NCI-H1048 (cell line): ENCODE data around the gene LIPC.

ENCODE experiments used
- DNase-seq: peaks from one replicate; lab custom pipeline; 2025; lab: John Stamatoyannopoulos, UW

LIPC gene

DNA sequence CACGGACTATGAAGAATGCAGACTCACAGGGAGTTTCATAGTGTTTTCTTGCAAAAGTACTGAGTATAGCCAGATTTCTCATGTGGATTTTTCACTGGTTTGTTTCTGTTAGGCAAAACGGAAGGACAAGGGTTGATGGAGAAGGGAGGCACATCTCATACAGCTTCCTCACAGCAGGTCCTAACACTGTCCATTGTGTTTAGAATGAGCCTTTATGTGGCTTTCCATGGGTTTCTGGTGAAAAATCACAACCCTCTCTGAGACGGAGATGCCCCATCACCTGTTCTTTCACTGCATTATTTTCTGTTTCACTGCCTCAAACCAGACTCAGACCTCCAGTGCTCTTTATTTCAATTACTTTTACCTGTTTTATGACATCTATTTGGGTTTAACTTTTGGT is 25.0 kb upstream of the LIPC start:
- no peak for DNase-seq

DNA sequence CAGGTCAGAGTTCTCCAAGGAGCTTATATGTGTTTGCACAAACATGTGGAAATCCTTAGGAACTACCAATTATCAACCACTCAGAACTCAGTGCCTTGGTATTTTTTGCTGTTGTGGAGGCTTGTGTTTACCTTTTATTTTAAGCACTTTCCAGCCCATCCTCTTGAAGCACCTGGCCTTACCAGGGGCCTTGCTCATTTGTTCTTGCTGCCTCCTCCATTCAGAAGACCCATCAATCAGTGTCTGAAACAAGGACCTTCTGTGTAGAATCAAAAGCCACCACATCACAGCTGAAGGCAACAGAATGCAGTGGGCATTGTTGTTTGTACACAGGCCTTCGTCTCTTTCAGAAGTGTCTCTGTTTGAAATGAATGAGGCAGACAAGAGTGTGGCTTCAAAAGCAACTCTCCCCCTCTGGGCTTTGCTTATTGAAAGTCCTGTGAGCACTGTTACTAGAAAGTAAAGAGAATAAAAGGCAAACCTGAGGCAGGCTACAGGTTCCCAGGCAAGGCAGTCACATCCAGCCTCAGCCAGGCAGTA is 24.5 kb upstream of the LIPC start:
- no peak for DNase-seq

DNA sequence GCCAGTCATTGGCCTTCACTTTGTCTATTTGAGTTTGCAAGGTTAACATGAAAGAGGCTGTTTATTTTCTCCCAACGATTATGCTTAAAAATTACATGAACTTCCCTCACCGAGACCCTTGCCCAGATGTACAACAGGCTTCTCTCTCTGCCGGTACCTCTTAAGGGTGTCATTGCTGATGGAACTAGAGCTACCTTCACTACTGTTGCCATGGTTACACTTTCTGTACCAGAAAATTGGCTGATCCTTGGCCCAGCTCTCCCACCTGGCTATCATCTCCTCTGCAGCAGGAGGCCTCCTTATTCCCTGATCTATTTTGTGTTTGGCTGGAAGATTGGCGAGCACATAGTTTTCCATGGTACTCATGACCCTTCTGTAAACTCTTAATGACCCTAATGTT is 24.0 kb upstream of the LIPC start:
- DNase-seq: no peak

DNA sequence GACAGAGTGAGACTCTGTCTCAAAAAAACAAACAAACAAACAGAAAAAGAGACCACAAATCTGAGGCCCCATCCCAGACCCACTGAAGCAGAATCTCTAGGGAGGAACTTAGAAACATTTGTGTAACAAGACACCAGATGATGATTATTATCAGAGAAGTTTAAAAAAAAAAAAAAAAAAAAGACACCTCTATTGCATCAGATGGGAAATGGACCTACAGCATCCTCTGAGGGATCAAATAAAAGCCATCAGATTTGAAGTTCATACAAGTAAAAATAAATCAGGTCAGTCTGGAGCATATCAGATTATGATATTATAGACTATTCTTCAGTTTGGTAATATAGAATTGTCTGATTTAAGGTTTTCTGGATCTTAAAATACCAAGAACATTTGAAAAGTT is 21.9 kb upstream of the LIPC start:
- DNase-seq: no peak

DNA sequence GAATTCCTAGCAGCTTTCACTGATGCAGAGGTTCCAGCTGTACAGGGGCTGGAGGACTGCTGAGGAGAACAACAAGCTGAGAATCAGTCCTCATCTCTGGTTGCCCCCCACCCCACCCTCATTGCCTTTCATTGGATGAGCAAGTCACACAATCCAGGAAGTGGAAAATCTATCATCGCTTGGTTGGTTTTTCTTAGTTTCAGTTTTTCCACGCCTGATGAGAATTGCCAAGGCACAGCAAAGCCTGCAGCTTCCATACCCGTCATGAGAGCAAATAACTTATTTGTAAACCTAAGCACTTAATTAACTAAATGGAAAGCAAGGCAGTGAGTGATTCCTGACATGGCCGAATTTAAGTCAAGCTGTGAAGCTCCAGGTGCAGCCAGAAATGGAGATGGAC is 21.4 kb upstream of the LIPC start:
- no peak for DNase-seq

DNA sequence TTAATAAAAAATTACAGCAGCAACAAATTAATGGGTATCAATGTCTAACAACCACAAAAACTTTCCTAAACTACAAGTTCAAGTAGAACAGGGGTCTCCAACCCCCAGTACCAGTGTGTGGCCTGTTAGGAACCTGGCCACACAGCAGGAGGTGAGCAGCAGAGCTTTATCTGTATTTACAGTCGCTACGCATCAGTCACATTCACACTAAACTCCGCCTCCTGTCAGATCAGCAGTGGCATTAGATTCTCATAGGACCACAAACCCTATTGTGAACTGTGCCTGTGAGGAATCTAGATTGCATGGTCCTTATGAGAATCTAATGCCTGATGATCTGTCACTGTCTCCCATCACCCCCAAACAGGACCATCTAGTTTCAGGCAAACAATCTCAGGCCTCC is 18.5 kb upstream of the LIPC start:
- no peak for DNase-seq

DNA sequence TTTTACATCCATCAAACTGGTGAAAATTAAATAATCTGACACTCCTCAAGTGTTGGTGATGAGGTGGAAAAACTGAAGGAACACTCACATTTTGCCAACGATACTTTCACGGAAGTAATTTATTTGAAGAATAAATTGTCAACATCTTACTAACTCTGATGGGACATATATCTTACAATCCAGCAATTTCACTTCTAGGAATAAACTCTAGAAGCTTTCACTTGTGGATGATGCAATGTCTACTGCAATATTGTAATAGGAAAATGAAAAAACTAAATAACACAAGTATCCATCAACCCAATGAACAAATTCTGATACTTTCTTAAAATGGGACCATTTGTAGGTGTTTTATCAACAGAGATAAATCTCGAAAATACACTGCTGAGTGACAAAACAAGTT is 16.2 kb upstream of the LIPC start:
- DNase-seq: no peak

DNA sequence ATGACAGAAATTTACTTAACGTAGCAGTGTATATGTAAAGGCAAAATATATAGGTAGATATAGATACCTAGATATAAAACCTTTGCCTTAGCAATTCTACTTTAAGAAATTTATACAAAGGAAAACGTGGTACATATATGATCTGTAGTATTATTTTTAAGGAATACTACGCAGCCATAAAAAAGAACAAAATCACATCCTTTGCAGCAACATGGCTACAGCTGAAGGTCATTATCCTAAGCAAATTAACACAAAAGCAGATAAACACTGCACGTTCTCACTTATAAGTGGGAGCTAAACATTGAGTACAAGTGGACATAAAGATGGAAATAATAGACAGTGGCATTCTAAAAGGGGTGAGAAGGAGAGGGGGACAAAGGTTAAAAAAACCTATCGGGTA is 14.8 kb upstream of the LIPC start:
- no peak for DNase-seq

DNA sequence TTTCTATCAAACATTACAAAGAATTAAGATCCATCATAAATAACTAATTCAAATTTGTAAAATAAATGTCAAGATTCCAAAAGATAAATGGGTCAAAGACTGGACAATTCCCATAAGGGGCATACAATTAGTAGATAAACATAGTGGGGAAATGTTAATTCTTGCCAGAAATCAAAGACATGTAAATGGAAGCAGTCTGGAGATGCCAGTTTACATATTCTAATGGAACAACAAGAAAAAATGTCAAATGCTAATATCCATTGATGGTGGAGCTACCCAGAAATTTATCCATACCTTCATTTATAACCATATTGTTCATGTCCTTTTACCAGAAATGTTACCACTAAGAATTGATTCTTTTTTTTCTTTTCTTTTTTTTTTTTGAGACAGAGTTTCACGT is 13.7 kb upstream of the LIPC start:
- no peak for DNase-seq

DNA sequence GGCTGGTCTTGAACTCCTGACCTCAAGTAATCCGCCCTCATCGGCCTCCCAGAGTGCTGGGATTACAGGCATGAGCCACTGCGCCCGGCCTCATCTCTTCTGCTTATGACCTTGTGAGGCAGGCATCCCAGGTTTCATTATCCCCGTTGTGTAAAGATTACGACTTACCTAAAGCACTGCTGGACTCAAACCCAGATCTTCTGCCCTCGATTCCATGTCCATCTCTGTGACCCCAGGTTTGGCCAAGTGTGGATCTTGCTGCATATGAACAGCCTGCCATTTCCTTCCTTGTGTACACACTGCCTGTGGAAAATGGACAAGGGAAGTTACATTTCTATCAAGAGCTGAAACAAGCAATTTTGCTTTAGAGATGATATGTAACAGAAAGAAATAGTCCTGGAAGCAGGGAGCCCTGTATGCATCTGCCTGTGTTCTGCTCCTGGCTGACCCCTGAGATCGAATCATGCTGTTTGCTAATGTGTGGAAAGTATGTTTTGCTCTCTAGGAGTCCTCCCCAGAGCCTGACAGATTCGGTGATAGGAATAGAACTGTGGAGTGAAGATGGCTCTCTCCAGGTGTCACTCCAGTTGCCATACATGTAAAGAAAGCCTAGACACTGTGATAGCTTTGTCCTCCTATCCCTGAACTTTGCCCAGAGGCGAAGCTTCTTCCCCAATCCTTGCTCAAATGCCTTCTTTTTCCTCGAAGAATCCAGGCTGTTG is 11.8 kb upstream of the LIPC start:
- no peak for DNase-seq

DNA sequence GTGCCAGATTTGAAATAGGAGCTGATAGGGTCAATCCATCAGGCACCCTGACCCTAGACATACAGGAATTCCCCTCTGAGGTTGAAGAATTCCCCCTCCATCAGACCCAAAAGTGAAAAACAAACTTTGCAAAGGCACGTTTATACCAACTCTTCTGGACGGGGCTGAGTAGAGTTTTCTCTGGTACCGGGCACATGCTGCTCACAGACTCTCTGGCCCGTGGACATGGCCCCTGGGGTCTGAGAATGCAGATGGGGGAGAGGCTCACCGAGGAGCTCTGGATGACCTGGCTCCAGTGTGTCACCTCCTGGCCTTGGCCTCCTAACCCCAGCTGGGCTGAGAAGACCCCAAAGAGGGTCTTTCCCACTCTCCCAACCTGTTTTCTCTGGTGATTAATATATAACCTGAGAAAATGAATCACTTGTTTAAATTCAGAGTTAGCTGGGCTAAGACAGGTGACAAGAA is 11.2 kb upstream of the LIPC start:
- DNase-seq: no peak

DNA sequence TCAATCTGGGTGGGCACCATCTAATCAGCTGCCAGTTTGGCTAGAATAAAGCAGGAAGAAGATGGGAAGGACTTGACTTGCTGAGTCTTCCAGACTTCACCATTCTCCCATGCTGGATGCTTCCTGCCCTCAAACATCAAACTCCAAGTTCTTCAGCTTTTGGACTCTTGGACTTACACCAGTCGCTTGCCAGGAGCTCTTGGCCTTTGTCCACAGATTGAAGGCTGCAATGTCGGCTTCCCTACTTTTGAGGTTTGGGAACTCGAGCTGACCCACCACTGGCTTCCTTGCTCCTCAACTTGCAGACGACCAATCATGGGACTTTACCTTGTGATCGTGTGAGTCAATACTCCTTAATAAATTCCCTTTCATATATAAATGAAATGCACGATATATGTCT is 8.6 kb upstream of the LIPC start:
- no peak for DNase-seq

DNA sequence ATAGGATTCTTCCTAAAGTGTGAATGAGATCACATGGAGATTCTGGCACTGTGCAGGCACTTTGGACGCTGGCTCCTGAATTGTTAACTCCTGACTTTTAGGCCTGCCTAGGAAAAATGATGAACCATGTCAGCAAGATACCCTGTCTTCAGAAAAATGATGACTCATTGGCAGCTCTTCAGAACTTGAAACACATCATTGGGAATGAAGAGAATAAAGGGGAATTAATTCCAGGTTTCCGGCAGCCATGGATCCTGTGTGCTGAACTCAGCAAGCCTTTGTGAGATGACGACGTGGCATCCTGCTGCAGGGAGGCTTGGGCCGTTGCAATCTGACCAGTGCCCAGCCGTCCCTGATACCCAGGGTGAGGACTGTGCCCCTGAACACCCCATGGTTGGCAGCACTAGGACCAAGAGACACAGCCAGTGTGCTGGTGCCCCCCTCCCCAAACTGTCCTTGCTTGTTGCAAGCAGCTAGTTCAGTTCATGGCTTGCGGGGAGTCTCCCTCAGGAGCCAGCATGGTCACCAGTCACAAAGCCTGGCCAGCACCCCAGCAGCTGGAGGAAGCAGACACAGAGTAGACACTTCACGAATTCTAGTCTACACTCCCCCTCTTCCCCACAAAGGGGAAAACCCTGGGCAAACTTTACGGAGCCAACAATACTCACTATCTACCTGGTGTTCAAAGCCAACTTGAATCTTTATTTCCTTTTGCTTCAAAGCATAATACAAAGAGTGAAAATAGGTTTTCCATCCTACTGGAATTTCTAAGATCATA is 7.8 kb upstream of the LIPC start:
- DNase-seq: no peak

DNA sequence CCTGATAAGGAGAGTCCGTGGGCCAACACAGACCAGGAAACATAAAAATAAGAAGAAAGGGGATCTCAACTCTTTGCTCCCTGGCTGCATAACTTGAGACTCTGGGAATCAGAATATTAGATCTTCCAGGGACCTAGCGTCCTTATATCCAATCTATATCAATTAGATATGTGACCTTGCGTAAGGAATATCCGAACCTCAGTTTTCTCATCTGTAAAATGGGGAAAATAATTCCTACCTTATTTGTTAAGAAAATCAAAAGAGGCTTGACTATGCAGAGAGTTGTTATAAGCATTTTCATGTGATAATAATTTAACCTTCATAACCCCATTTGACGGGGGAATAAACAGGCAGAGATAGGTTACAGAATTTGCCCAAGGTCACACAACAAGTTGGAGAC is 7.1 kb upstream of the LIPC start:
- DNase-seq: no peak

DNA sequence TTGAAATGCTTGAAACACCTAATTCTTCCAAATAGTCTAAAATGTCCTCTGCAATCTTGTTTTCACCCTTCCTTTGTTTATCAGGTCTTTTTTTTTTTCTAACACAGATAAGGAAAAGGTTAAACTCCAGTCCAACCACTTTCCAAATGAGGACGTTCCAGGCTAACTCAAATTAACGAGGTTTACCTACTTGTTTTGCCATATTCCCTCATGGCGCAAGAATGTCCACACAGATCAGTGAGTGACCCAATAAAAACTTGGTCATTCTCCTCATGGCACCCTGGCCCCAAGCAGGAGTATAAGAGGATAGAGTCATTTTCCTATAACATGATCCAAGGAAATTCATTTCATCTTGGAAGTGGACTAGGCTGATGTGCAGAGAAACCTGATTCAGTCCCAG is 6.6 kb upstream of the LIPC start:
- DNase-seq: no peak

DNA sequence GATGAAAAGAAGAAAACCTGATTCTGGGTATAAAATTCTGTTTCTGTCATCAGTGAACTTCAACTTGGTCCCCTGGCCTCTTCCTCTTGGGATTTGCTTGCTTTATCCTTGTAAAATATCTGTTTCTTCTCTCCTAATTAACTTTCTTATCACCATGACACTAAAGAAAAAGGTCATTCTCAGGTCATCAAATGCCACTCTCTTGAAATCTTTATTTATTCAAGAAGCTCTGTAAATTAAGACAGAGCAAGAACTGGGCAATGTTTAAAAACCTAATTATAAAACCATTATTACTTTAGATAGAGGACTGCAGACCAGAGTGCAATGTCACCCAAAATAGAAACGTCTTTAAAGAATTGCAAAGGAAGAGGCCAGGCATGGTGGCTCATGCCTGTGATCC is 6.0 kb upstream of the LIPC start:
- DNase-seq: no peak

DNA sequence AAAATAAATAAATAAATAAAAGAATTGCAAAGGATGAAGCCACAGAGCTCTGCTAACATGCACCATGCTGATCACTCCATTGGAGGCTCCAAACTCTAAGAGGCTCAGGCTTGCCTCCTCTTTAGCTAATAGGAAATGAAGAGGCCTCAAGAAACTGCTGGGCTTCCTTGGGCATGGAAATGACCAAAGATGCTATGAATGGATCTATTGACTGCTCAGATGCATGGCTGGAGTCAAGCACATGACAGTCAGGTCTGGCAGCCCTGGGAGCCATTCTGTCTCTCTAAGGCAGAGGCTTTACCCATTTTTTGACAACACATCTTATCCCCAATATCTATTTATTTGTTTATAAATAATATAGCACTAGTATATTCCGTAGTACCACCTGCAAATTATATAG is 5.3 kb upstream of the LIPC start:
- DNase-seq: no peak

DNA sequence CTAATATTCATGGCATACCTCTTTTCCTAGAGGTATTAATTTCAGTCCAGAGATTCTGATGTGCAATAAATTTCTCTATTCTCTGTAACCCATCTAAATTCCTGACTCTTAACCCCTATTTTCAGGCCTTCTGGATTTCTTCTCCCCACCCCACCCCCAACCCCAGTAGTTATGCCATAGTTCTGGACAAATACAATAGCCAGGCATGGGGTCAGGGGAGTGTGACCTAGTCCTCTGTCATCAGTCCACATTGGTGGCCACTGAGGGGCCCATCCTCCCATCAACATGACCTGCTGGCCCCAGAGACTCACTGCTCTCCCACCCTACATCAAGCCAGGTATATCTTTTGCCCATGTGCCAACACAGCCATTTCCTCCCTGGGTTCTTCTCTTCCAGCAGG is 3.8 kb upstream of the LIPC start:
- no peak for DNase-seq

DNA sequence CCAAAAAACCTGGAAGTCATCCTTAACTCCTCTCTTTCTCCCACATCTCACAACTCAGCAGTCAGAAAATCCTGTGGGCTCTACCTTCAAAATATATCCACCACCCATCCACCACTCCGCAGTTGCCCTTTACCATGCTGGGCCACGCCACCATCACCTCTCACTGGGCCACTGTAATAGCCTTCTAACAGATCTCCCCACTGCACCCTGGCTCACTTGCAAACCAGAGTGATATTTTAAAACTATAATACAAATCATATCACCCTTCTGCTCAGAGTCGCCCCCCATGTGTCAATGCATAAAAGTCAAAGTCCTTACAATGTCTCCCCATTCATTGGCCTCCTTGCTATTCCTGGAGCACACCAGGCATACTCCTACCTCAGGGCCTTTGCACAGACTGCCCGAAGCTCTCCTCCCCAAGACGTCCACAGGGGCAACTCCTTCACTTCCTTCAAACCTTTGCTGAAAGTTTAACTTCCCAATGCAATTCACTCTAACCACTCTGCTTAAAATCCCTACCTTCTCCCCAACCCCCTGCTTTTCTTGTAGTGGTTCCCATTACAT is 1.5 kb upstream of the LIPC start:
- DNase-seq: no peak

DNA sequence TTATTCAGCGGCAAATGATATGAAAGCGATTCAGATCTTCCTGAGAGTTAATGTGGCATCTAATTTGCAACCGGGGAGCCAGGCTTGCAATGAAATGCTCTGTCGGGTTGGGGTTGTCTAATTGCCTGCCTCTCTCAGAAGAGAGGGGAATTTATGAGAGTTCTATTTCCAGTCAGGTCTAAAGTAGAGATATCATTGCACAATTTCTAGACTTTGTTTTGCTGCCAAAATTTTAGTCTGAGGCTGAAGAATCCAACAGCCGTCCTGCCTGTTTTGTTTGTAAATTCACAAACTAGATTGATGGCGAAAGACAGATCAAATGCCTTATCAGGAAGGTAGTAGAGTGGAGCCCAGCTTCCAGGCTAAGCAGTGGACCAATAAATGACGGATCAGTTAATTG is 610 bp downstream of the LIPC start:
- DNase-seq: no peak

DNA sequence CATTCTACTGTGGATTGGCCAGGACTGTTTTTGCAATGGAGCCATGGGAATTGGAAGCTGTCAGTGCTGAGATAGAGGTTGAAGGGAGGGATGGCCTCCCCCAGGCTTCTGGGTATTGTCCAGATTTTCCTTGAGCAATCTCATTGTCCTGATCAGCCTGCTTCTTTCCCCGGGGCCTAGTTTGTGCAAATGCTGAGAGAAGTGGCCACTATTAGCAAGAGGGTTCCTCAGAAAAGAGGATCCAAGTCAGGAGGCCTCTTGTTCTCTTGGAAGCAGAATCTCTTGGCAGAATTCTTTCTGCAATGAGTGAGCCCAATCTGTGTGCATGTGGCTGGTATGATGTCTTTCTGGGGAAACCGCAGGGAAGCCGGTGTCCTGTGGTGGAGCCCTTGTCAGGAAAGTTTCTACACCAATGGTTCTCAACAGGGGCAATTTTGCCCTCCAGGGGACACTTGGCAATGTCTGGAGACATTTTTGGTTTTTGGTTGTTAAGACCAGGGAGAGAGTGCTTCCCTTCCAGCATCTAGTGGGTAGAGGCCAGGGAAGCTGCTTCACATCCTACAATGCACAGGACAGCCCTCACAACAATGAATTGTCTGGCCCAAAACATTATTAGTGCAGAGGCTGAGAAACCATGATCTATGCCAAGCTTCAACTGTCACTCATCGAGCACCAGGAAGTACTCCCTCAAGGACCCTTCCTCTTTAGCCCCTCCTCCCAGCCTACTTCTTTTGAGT is 2.0 kb downstream of the LIPC start:
- DNase-seq: no peak

DNA sequence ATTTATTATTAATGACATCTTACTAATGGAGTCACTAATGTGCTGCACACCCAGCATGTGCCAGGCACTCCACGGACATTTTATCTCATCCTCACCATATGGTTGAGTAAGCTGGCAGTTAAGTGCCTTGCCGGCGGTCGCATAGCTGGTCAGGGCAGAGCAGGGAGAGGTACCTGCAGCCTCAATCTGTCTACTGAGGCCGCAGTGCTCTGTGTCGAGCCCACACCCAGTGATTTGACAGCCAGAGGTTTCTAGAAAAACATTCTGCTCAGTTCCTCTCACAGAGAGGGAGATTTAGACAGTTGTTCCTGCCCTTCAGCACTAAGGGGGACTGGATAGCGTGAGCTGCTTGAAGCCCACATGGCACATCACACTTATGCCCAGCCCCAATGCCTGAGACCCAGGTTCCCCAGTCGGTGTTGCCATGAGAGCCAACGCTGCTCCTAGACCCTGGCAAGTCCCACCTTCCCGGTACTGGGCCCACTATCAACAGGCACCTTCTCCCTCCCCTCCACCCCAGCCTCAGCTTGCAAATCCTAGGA is 2.6 kb downstream of the LIPC start:
- no peak for DNase-seq
